G401 (cell line): ENCODE results near the gene FAM234B. TPM values are rescaled to one million over a fixed set of nuclear protein-coding genes. Genes with fewer than 3 reads are reported as not detected.

Experiments used
- DNase-seq: peaks from one replicate; pipeline ENCODE4 v3.0.0-alpha.2; 2015; ENCODE audit warnings: low spot score
- in situ Hi-C: cut with HindIII; loops from 2 replicates; pipeline ENCODE4 v1.10.0; 2016; ENCODE audit warnings: low sequenced_read_pairs, mixed read lengths
- total RNA-seq: library from RNA; depleted of rRNA; stranded (reverse); fragments of >200 nt; shearing (Covaris generic); gene quantifications from 2 replicates; pipeline ENCODE4 v1.2.3, GENCODE V29; 2014; rRNA removed

The FAM234B gene, protein sequence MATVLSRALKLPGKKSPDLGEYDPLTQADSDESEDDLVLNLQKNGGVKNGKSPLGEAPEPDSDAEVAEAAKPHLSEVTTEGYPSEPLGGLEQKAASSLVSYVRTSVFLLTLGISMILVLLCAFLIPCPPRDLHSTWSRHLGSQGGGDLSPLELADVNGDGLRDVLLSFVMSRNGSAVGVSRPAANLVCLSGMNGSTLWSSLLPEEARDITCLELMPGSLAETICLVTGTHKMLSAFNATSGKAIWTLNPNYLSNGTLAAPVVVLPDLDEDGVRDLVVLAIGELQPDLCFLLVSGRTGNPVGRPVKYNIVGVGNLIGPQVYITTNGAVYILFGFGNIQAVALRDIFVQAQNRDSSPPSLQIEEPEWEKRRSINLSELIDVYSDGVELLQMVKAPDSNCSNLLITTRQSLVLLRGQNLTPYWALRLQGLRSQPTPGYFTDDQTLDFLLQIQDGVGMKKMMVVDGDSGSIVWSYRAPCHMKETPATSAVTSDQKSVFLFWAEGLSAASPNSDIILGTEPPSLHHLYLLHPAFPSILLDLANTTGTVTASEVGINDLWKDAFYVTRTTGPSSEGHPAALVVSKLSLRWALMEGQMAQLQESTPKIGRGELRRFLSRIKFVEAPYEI
- total RNA-seq, result 44.1 and 59.4 TPM in 2 replicates

DNA sequence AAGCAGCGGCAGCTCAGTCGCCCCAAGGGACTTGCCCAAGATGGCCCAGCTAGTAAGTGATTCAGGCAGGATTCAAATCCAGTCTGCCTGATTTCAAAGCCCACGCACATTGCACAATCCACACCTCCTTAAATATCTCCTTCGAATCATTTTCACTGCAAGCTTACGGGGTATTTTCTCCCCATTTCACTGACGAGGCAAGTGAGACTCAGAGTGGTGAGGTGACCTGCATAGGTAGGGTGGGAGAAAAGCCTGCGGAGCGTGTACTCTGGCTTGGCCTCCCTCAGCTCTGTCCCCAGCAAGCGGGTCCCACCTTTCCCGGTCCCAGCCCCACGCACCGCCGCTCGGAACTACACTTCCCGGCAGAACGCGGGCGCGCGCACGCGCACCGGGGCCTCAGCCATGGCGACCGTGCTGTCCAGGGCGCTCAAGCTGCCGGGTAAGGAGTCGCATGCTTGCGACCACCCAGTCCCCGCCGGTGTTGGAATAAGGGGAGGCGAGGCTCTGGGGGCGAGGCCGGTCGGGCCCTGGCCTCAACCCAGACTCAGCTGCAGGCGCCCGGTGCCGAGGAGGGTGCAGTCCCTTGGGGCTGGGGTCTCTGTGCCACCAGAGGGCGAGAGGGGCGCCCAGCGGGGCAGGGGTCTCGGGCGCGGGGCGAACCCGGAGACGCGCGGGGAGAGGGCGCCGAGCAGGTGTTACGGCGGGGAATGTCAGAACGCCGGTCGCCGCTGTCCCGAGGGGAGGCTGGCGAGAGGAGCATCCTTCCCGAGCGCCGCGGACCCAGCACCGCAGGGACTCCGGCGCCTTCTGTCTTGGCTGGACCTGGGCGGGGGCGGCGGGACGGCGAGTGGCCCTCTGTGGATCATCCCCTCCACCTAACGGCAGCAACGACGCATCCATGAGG, at the start of gene FAM234B:
TSS of gene FAM234B (plus strand) at position 380 of the 904 bp plus-strand sequence. CDS start at position 403, 23 bp downstream.
- DNase-seq, result peak; percentile 83
- in situ Hi-C loops, result no loop called here

DNA sequence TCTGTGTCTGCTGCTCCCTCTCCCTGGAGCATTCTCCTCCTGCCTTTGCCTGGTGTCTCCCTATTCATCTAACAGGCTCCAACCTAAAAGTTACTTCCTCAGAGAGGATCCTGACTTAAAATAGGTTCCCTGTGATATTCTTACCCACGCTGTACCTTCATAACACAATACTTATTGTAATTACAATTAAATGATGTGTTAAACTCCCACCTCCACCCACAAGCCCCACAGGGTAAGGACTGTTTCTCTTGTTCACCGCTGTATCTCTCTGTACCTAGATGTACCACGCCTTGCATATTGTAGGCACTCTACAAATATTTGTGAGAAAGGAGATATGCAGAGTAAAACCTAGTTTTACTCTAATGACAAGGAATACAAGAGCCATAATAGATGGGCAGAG, 49.1 kb upstream of the FAM234B start:
- in situ Hi-C loops, result no loop called here
- DNase-seq, result no peak

DNA sequence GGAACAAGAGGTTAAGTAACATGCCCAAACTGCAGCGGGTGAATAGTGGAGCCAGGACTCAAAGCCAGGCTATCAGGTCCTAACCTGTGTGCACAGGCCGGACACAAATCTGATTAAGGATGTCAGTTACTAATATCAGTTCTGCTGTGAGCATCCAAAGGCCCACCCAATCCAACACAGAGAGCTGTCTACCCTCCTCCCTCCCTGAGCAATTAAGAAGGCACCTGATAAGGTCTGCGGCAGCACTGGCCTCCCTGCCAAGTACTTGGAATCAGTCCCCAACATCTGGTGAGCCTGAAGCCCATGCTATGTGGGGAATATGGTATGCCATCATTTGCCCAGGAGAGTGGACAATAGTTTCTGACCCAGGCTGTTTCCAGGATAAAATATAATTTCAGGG, 48.0 kb upstream of the FAM234B start:
- in situ Hi-C loops, result no loop called here
- DNase-seq, result no peak

DNA sequence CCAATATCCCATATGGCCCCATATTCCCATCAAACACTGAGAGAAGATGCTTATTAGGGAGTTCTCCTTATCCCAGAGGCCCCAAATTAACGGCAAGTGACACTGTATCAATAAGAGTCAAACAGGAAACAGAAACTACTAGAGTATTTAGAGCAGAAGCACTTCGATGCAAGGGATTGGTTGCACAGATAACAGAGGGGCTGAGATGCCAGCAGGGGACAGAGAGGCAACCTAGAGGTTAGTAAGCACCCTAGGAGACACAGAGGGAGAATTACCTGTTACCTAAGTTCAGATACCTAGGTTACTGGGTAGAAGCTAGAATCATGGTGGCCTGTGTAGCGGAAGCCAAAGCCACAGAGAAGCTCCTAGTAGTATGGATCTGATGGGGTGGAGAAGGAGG, 47.0 kb upstream of the FAM234B start:
- in situ Hi-C loops, result no loop called here
- DNase-seq, result no peak

DNA sequence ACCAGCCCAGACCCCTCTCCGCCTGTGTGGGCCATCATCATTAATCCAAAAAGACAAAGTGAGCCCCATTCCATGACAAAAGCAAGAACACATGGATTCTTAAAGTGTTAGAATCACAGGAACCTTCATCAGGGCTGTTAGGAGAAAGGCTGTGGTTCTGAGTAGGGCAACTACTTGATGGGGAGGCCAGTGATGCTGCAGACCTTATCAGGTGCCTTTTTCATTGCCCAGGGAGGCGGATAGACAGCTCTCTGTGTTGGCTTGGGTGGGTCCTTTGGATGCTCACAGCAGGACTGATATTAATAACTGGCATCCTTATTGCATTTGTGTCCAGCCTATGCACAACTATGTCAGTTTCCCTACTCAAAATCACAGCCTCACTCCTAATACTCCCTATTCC, 46.4 kb upstream of the FAM234B start:
- no peak for DNase-seq
- in situ Hi-C loops, result no loop called here

DNA sequence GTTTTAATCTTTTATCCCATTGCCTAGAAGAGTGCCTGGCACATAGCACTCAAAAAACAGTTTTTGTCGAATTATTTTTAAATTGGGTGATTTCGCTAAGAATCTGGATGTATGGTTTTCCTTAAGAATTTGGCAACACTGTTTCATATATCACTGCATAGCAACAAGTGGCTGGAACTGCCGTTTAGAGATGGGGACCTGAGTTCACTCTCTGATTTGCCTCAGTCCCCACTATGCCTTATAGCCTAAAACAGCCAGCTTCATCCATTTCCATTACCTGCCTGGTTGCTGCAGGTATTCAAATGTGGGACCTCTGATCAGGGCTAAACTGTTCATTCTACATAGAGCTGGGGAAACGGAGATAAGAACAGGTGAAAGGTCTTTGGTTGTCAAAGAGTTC, 45.9 kb upstream of the FAM234B start:
- no peak for DNase-seq
- in situ Hi-C loops, result no loop called here

DNA sequence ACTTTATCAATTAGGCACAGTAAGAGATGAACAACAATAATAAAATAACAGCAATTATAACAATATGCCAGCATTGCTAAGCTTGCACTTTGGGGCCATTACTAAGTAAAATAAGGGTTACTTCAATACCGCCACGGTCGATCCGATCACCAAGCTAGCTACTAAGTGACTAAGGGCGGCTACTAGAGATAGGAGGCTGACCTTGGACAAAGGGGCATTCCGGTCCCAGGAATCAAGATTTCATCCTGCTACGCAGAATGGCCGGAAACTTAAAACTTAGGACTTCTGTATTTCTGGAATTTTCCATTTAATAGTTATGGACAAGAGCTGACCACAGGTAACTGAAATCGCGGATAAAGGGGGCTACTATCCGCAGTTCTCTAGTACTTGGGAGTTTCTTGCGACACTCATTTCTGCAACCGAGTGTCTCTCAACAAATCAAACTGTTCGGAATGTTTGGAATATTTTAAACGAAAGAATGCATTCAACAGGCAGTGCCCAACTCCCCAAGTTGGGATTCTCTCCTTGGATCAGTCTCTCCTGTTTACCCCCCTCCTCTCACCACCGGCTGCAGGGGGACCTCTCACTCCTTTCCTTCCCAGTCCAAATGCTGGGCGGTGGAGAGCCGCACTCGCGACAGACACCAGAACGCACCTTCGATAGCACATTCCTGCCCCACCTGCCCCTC, 44.8 kb upstream of the FAM234B start:
- in situ Hi-C loops, result no loop called here
- no peak for DNase-seq

DNA sequence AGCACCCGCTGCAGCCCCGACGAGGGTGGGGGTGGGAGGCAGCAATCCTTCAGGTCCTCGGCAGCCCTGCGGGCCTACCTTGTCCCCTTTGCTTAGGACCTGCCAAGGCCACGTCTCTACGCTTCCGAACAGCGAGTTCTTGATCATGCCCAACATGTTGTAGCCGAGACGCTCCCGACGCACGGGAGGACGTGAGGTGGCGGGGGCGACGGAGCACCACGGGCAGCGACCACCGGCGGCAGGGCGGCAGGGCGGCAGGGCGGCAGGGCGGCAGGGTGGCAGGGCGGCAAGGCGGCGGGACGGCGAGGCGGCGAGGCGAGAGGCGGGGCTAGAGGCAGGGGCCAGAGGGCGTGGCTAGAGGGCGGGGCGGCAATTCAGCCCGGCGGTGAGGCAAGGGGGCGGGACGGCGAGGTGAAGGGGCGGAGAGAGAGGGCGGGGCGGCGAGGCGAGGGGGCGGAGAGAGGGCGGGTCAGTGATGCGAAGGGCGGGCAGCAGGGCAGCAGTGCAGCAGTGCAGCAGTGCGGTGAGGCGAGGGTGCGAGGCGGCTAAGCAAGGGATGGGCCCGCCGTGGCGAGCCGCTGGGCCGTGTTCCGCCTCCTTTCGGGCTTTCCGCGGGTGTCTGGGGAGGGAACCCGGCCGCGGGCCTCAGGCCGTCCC, 44.1 kb upstream of the FAM234B start, which contains the start of gene HEBP1:
TSS of gene HEBP1 (minus strand) at position 307 of the 657 bp plus-strand sequence. CDS start at position 156, 151 bp downstream.
- DNase-seq, result peak; percentile 97
- in situ Hi-C loops, result no loop called here

DNA sequence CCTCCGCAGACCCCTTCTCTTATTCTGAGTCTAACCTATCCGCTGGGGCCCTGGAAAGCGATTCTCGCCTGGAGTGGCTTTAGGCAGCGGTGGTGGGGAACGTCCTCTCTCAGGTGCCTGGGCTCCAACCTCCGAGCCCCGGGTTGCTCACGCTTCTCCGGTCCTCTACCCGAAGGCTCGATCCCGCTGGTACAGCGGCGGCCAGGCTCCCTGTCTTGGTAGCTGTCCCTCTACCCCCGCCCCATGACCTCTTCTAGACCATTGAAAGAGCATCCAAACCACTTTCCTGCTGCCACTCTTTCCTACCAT, 43.6 kb upstream of the FAM234B start:
- no peak for DNase-seq
- in situ Hi-C loops, result no loop called here

DNA sequence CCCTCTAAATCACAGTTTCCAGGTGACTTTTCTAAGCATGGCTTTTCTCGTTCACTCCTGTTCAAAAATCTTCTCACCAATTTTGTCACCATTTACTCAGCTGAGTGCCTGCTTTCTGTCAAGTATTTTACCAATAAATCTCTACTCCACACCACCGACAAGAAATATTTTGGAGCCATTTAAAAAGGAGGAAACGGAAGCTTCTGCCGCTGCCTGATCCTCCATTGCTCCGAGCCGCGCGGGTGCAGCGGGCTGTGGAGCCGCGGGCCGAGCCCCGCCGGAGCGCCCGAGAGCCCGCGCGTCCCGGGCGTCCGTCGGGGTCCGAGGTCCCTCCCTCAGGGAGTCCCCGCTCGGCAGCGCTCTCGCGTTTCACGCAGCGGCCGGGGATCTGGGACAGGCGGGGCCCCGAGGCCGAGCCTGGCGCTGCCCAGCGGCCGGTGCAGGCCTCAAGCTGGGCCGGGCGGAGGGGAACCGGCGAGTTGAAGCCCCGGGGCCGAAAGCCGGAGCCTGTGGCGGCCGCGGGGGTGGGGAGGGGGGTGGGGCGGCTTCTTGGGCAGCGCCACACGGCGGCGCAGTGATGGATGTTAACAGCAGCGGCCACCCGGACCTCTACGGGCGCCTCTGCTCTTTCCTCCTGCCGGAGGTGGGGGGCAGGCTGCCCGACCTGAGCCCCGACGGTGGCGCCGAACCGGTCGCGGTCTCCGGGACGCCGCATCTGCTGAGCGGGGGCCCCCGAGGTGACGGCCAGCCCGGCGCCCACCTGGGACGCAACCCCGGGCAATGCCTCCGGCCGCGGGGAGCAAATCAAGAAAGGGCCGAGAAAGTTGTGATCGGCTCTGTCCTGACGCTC, 43.0 kb upstream of the FAM234B start:
- in situ Hi-C loops, result no loop called here
- peak; percentile 58 for DNase-seq

DNA sequence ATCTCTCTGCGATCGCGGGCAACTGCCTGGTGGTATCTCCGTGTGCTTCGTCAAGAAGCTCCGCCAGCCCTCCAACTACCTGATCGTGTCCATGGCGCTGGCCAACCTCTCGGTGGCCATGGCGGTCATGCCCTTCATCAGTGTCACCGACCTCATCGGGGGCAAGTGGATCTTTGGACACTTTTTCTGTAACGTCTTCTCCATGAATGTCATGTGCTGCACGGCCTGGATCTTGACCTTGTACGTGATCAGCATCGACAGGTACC, 42.5 kb upstream of the FAM234B start:
- DNase-seq, result no peak
- in situ Hi-C loops, result no loop called here

DNA sequence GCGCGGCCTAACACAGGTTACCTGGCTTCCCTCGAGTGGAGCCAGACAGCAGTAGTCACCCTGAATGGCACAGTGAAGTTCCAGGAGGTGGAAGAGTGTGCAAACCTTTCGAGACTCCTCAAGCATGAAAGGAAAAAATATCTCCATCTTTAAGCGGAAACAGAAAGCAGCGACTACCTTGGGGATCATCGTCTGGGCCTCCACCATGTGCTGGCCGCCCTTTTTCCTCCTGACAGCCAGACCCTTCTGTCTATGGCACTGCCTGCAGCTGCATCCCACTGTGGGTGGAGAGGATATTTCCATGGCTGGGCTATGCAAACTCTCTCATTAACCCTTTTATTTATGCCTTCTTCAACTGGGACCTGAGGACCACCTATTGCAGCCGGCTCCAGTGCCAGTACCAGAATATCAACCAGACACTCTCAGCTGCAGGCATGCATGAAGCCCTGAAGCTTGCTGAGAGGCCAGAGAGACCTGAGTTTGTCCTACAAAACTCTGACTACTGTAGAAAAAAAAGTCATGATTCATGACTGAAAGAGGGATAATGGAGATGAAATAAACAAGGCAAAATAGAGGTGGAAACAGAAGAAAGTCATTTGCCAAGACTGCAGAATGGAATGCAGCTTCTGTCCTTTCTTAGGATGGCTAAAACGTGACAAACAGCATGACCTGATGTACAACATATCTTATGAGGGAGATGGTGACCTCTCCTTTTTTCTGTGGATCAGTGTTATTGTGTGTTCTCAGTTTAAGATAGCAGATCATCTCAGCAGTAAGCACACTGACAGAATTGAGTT, 41.7 kb upstream of the FAM234B start:
- DNase-seq, result no peak
- in situ Hi-C loops, result no loop called here

DNA sequence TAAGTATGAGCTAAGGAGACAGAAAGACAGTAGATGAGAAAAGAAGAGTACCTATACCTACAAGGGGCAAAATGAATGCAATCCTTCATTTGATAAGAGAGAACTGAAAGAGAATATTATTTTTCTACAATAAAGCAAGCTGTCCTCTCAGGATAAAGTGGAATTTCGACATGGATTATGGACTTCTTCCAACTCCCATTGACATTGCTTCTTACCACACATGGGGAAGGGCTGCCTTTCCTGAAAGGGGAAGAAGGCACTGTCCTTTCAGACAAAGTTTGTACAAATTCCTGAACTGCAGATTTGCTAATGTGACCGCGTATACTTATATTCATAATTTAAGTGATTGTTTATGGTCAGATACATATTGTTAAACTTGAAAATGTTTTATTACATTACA, 39.8 kb upstream of the FAM234B start:
- in situ Hi-C loops, result no loop called here

DNA sequence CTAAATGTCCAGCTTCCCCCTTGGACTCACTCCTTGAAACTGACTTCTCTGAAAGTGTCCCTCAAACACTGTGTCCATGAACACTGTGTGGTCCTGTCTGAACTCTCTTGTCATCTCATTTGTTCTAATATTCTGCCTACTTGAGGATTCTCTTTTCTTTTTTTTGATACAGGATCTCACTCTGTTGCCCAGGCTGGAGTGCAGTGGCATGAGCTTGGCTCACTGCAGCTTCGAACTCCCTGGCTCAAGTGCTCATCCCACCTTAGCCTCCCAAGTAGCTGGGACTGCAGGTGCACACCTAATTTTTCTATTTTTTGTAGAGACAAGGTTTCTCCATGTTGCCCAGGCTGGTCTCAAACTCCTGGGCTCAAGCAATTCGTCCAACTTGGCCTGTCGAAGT, 39.2 kb upstream of the FAM234B start:
- DNase-seq, result no peak
- in situ Hi-C loops, result no loop called here

More for the DNA sequence above, 39.8 kb upstream of the FAM234B start:
- no peak for DNase-seq

DNA sequence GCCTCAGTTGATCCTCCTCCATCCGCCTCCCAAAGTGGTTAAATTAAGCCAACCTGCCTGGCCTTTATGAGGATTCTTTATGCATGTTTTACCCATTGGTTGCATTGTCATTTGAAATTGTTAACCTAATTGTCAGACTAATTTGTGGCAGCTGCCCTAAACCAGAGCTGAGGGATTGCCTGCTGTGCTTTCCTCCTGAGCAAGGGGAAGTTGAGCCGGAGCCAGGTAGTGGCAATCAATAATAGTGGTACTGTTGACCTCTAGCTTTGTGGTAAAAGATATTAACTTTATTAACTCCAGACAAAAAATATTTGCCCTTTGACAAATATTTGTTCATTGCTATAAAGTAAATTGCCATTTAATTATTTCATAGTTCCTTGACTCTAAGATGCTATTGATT, 38.5 kb upstream of the FAM234B start:
- in situ Hi-C loops, result no loop called here
- no peak for DNase-seq

DNA sequence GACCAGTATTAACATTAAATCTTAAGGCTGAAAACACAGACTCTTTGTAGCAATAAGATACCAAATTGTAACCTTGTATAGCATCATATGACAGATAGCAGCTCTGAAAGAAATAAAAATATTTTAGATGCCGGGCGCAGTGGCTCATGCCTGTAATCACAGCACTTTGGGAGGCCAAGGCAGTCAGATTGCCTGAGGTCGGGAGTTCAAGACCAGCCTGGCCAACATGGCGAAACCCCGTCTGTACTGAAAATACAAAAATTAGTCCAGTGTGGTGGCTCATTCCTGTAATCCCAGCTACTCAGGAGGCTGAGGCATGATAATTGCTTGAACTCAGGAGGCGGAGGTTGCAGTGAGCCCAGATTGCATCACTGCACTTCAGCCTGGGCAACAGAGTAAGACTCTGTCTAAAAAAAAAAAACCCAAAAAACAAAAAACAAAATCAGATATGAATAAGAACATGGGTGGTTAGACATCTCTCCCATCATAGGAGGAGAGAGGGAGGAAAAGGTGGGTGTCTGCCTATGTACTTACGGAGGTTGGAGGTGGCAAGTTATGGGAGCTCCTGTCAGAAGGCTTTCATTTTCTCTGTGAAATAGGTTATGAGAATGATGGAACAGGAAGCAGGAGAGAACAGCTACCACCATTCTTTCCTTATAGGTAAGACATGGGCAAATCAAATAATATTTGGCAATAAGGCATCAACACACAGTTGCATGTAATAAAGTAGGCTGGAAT, 36.5 kb upstream of the FAM234B start:
- DNase-seq, result no peak
- in situ Hi-C loops, result no loop called here
